Measurements from ENCODE around the gene DMAC2. TPM values are rescaled to one million over a fixed set of nuclear protein-coding genes. Genes with fewer than 3 reads are reported as not detected.

Gene DMAC2
- total and polyA plus RNA-seq, 2 donors (not counting 3 experiments of a cell fraction or from before 2014, with no cell fraction given): 65.4 to 137 TPM

GRCh38 chr19:41392775-41393174 lies 46.9 kb downstream of the DMAC2 start:
- intact Hi-C loops (cut with micrococcal nuclease) (no loop called here), dilution Hi-C loops (cut with MboI; ENCODE audit: extremely low pct_ligation_motif_present, low sequenced_read_pairs) (no loop called here)
- no peak overlapping the region for H2AFZ ChIP-seq (ENCODE audit: low read depth, low read length)
- TF ChIP-seq FOS (IDR thresholded peaks at IDR 0.05; ENCODE audit: borderline replicate concordance, insufficient read depth, low read length) (no peak), POLR2A (IDR thresholded peaks at IDR 0.05; ENCODE audit: low read depth, low read length) (no peak), JUN (IDR thresholded peaks at IDR 0.05; ENCODE audit: borderline replicate concordance, insufficient read depth, insufficient read length, low read depth) (no peak), CTCF (IDR thresholded peaks at IDR 0.05; ENCODE audit: extremely low read depth in 1 of 2, insufficient read depth in 1 of 2, low read depth in 1 of 2, low read length in 2 of 2) (no peak), EZH2 (IDR thresholded peaks at IDR 0.05; ENCODE audit: borderline replicate concordance, low read depth, low read length, severe bottlenecking) (no peak), GATA2 (IDR thresholded peaks at IDR 0.05; ENCODE audit: insufficient read depth, insufficient read length, low read depth, low read length) (no peak), MYC (IDR thresholded peaks at IDR 0.05; ENCODE audit: low read depth, low read length) (no peak), POLR2AphosphoS5 (IDR thresholded peaks at IDR 0.05; ENCODE audit: insufficient read depth, low read depth, low read length) (no peak), MAX (IDR thresholded peaks at IDR 0.05; ENCODE audit: insufficient read depth, insufficient read length) (no peak)
- no peaks in the 10 kb centered on the region for H4K20me1 ChIP-seq (replicated peaks; ENCODE audit: control insufficient read depth, extremely low read depth, insufficient read depth, low read length)
- POLR2A ChIA-PET: no interaction called here
- peaks cover 3 to 11% of the 10 kb centered on the region in 2 experiments for H3K36me3 ChIP-seq (ENCODE audit: control insufficient read depth in 2 of 2, extremely low read depth in 1 of 2, insufficient read depth in 2 of 2, low read length in 2 of 2)
- DNase-seq (ENCODE audit: low read depth, low spot score) (no peak), FAIRE-seq (no peak)
- no peak overlapping the region for H3K4me2 ChIP-seq (ENCODE audit: insufficient read depth, low read length)
- H3K9ac ChIP-seq (replicated peaks; ENCODE audit: extremely low read depth, insufficient read depth, low read length): no peak overlapping the region
- H3K4me1 ChIP-seq (ENCODE audit: control insufficient read depth, extremely low read depth, insufficient read depth, low read length): peaks cover 3% of the 10 kb centered on the region
- CTCF ChIA-PET: interaction anchor here (0.6 to 1.2 kb wide), 2 partner anchors 39 to 67 kb away, joined by 3 to 4 read pairs; no protein-coding TSS in a partner anchor
- no peaks in the 10 kb centered on the region for H3K27me3 ChIP-seq (ENCODE audit: control insufficient read depth in 2 of 2, insufficient read depth in 2 of 2, low read length in 2 of 2)
- no peak overlapping the region for H3K4me3 ChIP-seq (replicated peaks in 1 of 3; ENCODE audit: insufficient read depth in 1 of 3, low read depth in 1 of 3, low read length in 3 of 3)
- H3K9me1 ChIP-seq (replicated peaks; ENCODE audit: control insufficient read depth, extremely low read depth, insufficient read depth, low read length): no peaks in the 10 kb centered on the region
- no TSS peak for BruUV-seq (replicated peaks)
- no peaks in the 10 kb centered on the region for H3K9me3 ChIP-seq (replicated peaks; ENCODE audit: control insufficient read depth, insufficient read depth, low read length)
- no peak overlapping the region for H3K27ac ChIP-seq (ENCODE audit: insufficient read depth, low read depth, low read length)
- H3K79me2 ChIP-seq (ENCODE audit: control insufficient read depth, insufficient read depth, low read length): no peaks in the 10 kb centered on the region

Data from endothelial cell of umbilical vein (primary cell).